Hematopoietic multipotent progenitor cell treated with erythropoietin and hydrocortisone succinate and interleukin-3 and kit ligand, for 8 days (in vitro differentiated cells): ENCODE results near the gene PIGX.

Experiments used
- DNase-seq: peaks from one replicate; pipeline ENCODE4 v3.0.0-alpha.2; 2015

The PIGX gene

DNA sequence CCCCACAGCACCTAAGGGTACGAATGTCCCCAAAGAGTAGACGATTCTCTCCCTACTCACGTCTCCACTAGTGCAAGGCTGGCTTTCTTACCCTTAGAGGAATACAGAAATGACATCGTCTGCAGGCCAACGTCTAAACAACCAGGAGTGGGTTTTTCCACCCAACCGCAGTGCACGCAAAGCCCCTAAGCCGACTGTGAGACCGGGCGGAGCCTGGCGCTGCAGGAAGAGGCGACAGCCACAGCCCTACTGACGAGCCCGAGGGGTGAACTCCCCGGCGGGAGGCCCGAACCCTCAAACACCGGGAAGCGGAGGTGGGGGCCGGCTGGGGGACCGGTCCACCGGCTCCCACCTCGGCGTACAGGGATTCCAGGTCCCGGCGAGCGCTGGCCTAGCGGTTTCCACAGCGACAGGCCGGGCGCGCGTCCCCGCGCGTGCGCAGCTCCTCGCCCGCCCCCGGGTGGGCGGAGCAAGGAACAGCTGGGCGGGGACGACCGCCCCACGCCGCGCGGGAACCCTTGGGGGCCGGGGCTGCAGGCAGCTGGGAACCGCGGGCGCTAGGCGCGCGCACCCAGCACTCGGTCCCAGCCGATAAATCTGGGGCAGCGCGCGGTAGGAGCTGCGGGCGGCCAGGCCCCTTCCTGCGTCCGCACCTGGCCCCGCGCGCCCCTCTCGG is at the start of gene PIGX, which contains the start of gene CEP19:
Gene PIGX, plus strand, starts transcription at position 540 of the 676 bp plus-strand sequence.
Gene CEP19, minus strand, starts transcription at position 413 of the 676 bp plus-strand sequence. CDS start 3,593 bp downstream, outside the sequence.
- peak; percentile 85 for DNase-seq

DNA sequence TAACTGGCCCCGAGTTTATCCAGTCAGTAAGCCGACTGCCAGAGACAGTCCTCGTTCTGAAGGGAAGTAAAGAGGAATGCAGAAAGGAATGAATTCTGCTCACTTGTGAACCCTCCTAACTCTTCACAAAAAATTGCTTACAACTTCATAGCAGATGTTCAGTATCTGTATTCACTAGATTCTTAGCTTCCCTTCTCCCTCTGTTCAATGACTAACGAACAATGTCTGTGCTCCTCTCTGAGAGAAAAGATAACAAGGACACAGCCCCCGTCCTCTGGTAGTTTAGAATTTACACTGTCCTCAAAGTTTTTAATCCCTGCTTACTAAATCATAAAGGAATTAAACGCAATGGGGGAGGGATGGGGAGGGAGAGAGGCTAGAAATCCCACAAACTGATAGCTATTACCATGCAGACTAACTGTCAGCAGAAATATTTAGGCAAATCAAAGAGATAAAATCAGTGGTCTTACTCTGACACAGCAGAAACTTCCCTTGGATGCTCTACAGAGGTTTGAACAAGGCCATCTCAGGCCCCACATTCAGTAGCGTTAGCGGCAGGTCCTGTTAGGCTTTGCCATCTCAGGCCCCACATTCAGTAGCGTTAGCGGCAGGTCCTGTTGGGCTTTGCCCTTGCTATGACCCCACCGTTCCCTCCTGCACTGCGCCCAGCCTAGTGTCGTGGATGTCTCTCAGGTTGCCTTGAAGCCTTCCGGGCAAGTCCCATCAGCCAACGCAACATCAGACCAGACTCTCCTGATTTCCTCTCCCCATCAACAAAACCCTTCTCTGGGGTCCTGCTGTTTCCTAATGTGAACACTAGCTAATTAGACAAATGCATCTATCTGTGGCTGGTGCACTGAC is 49.2 kb upstream of the PIGX start:
- peak; percentile 65 for DNase-seq

DNA sequence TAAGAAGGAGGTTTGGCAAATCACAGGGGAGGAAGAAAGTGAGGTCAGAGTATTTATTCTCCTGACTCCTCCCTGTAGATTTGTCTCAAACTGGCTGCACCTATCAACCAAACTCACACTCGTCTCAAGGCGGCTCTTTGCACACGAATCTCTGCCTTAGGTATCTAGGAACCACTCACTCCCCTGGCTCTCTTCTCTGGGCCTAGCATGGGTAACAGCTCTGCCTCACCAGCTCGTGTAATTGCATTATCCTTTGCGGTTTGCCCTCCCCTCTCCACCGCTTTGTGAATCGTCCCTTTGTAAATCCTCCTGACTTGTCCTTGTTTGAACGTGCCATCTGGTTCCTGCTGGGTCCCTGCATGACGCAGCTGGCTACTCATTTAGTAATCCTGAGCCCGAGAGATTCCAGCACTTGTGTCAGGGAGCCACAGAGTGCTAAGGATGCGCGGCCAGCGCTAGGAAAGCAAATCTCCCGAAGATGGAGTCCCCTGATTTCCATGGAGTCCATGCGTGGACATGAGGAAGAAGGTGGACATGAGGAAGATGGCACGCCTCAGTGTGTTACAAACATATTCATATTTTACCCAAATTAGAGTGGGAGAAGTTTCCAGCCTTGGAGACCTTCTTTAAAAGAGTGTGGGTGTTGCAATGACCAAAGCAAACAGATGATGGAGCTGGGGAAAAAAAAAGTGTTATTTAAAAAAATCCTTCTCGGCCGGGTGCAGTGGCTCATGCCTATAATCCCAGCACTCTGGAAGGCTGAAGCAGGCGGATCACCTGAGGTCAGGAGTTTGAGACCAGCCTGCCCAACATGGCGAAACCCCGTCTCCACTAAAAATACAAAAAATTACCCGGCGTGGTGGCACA is 45.9 kb upstream of the PIGX start:
- no peak for DNase-seq

DNA sequence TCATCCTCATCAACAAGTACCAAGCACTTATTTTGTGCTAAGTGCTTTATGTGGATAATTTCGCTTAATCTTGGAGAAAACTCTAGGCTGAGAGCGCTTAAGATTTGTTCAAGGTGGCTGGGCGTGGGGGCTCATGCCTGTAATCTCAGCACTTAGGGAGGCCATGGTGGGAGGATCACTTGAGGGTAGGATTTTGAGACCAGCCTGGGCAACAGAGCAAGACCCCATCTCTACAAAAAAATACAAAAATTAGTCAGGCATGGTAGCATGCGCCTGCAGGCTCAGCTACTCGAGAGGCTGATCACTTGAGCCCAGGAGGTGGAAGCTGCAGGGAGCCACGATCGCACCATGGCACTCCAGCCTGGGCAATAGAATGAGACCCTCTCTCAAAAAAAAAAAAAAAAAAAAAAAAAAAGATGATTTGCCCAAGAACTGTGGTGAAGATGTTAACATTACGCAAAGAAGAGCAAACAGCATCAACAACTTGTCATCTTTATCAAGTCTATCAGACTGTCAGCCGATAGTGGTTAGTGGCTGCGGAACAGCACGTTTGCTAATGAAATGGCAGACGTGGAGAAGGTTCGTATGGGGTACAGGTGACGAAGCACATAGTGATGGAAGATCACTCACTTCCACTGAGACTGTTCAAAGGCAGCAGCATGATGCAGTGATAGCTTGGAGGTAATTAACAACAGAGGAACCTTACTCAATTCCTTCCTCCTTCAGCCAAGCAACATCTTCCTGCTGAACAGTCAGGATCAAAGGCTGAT is 44.9 kb upstream of the PIGX start:
- no peak for DNase-seq

DNA sequence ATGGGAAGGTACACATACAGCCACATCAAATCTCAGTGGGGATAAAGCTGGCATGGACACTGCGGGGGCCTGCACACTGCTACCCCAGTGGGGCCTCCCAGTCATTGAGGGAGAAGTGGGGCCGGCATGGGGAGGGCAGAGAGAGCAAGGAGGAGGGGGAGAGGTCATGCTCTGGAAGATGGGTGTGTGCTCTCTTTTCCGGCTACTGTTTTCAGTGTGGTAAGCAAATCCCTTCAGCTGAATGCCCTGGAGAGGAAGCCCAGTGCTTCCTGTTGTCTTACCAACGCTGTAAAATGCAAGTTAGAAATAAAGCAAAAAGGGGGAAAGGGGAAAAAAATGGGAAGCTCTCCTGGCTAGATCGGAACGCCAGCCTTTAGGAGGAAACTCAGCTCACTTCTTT is 41.8 kb upstream of the PIGX start:
- no peak for DNase-seq

DNA sequence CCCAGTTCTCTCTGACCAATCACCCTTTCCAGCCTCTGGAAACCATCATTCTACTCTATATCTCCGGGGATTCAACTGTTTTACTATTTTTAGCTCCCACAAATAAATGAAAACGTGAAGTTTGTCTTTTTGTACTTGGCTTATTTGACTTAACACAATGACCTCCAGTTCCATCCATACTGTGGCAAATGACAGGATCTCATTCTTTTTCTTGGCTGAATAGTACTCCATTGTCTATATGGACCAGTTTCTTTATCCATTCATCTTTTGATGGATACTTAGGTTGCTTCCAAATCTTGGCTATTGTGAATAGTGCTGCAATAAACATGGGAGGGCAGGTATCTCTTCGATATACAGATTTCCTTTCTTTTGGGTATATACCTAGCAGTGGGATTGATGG is 38.5 kb upstream of the PIGX start:
- no peak for DNase-seq

DNA sequence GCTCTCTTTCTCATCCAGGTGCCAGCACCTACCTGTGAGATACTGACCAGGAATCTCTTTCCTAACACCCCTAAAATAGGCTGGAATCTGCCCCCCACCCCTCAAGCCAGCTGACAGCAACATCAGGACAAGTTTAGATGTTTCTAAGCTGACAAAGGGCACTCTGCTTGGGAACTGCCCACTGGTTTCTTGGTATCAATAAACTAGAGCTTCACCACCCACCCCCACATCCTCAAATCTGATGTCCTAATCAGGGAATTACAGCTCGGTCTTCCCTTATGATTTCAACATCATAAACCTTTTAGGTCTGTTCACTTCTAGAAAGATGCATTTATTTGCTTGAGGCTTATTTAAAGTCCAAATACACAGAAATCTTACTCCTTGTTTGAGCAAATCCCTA is 34.8 kb upstream of the PIGX start:
- DNase-seq = no peak

DNA sequence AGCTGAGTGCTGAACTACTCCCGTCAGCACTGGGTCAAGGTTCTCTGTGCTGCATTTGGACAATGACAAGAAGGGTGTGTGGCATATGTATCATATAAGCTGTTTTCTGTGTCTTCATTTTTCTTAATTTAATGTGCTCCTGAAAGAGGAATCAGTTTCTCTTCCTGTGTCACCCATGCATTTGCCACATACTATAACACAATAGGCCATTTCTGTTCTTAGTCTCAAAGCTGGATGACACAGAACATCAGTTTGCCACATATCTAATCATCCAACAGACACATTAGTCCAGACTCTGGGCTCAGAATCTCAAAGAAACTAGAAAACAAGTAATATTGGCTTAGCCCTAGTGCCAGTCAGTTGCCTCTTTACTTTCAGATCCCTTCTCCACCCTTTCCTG is 34.2 kb upstream of the PIGX start:
- DNase-seq = no peak

DNA sequence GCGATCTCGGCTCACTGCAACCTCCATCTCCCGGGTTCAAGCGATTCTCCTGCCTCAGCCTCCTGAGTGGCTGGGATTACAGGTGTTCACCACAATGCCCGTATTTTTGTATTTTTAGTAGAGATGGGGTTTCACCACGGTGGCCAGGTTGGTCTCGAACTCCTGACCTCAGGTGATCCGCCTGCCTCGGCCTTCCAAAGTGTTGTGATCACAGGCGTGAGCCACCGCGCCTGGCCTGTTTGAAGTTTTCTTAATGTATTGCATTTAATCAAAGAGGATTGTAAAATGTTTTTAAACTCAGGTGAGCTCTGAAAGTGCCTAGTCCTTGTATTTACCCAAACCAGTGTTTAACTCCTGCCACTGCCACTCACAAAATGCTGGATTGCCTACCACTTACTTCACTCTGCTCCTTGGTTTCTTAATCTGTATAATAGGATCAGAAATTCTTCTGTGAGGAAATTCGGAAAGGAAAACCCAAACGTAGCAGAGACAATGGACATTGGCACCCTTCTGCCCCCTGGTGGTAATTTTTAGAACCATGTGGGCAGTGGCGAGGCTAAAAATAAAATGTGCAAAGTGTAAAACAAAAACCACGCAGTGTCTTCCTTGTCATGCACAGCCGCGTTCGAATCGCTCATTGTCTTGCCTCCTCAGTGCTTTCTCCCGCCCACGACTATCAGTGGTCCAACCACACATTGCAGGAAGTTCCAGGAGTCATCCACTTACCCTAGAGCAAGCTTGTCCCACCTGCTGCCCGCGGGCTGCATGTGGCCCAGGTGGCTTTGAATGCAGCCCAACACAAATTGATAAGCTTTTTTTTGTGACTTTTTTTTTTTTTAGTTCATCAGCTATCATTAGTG is 27.4 kb upstream of the PIGX start:
- peak; percentile 84 for DNase-seq

DNA sequence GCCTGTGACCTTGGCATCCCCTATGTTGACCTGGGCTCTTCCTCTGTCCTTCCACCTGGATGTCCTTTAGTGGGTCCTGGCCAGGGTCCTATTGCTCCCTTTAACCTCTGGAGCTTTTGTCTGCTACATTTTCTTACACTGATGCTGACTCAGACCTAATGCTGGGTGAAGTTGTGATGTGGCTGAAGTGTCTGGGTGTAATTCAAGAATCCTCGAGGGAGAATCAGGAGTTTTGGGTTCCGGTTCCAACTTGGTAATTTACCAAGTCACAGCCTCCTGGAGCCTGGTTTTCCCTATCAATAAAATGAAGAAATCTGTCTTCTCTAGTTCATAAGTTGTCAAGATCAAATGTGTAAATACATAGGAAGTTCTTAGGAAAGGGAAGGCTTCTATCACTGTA is 25.7 kb upstream of the PIGX start:
- DNase-seq = no peak

DNA sequence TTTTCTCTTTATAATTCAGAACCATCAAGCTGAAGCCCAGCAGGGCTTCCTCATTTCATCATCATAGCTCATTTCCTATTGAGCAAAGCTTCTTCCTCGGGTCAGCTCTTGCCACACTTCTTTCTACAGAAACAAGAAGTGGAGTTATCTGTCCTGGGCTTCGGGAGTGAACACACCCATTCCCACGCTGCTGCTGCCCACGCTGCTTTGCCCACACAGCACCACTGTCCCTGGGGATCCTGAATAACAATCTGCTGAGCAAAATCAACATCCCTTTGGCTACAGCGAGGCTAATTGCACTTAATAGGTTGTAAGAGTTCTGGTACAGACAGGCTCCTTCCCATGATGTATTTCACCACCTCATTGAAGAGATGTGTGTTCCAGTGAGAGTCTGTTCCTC is 23.8 kb upstream of the PIGX start:
- DNase-seq = peak; percentile 27

DNA sequence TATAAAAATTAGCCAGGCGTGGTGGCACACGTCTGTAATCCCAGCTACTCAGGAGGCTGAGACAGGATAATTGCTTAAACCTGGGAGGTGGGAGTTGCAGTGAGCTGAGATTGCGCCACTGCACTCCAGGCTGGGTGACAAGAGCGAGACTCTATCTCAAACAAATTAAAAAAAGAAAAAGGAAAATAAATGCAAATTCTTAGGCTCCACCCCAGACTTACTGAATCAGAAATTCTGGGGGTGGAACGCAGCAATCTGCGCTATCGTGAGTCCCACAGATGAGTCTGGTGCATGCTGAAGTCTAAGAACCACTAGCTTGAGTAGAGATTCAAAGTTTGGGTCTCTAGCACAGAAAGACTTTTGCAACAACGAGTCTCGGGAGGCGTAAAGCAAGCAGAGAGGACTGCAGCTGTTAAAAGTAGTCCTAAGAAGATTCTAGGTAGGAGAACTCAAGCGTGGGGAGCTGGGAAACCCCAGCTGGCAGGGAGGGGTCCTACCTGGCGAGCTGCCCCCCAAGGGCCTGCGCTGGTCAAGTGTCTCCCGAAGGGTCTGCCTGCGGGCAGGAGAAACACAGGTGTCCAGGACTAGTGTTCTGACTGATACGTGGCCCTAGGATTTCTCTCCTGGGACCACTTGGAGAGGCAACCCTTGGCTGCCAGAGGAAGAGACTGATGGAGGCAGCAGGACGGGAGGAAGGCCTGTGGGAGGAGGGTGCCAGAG is 22.1 kb upstream of the PIGX start:
- no peak for DNase-seq

DNA sequence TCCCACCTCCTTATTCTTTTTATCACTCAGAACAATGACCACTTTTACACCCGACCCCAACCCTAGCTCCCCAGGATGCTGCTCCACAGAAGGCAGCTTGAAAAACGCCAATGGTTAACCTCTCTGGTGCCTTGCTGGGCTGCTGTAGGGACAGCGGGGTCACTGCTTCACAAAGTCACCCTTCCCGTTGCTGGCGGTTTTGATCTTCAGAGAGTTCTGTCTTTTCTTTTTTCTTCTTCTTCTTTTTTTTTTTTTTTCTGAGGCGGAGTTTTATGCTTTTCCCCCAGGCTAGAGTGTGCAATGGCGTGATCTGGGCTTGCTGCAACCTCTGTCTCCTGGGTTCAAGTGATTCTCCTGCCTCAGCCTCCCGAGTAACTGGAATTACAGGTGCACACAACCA is 20.8 kb upstream of the PIGX start:
- DNase-seq = no peak

DNA sequence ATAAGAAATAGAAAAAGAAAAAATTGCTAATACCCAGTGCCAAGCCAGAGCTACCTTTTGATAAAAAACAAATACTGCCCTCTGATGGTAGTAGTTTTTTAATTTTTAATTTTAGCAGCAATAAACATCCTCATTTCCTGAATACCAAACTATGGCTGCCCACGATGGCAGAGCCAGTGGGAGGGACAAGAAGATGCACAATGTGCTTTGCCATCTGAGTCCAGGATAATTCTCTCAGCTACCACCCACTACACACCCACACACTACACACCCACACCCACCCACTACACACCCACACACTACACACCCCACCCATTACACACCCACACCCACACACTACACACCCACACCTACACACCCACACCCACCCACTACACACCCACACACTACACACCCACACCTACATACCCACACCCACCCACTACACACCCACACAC is 18.0 kb upstream of the PIGX start:
- peak; percentile 69 for DNase-seq

DNA sequence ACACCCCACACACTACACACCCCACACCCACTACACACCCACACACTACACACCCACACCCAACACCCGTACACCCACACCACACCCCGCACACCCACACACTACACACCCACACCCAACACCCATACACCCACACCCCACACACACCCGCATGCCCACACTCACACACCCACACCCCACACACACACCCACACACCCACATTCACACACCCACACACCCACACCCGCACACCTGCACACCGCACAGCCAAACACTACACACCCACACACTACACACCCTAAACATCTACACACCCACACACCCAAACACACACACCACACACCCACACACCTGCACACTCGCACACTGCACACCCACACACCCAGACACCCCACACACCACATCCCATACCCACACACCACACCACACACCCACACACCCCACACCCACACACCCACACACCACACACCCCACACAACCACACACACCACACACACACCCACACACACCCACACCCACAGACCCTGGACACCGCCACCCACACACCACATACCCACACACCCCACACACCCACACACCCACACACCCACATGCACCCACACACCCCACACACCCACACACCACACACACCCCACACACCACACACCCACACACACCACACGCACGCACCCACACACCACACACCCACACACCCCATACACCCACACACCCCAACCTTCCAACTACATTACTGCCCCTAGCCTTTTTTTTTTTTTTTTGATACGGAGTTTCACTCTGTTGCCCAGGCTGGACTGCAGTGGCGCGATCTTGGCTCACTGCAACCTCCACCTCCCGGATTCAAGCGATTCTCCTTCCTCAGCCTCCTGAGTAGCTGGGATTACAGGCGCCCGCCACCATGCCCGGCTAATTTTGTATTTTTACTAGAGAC is 17.0 kb upstream of the PIGX start:
- no peak for DNase-seq

DNA sequence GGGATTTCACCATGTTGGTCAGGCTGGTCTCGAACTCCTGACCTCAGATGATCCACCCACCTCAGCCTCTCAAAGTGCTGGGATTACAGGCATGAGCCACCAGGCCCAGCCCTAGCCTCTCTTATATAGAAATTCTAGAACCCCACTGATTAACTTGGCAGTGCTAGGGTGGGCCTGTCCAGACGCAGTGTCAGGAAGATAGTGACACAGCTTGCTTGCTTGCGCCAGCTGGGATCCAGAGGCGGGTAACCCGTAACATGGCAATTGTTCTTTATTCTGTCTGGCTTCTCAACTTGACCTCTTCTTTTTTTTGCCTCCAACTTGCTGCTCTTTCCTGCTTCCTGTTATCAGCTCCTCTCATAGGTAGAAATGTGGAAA is 16.3 kb upstream of the PIGX start:
- DNase-seq = no peak

DNA sequence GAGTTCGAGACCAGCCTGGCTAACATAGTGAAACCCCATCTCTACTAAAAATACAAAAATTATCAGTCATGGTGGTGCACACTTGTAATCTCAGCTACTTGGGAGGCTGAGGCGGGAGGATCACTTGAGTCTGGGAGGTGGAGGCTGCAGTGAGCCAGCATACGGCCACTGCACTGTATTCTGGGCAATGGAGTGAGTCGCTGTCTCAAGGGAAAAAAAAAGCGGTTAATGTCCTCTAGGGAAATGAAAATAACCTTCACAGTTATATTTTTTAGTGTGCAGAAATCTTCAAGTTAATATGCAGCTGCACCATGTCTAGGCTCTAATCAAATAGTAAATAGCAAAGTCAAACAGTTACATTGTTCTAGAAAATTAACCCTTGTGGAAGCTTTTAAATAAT is 14.9 kb upstream of the PIGX start:
- DNase-seq = no peak

DNA sequence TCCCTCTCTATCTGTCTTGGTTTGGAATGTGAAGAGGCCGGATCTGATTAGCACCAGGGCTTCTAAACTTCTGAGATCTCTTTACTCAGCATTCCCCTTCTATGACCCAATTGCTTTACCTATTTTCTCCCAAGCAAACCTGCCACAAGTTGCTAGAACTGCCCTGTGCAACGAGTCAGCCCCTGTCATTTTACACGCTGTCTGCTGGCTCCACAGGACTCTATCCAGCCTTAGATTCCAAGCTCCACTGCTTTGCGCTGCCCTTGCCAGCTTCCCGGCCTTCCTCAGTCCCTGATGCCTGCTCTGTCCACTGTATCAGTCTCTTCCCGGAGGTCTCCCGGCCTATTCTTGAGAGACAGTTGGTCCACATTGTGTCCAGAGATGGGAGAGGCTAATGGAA is 12.4 kb upstream of the PIGX start:
- DNase-seq = no peak

DNA sequence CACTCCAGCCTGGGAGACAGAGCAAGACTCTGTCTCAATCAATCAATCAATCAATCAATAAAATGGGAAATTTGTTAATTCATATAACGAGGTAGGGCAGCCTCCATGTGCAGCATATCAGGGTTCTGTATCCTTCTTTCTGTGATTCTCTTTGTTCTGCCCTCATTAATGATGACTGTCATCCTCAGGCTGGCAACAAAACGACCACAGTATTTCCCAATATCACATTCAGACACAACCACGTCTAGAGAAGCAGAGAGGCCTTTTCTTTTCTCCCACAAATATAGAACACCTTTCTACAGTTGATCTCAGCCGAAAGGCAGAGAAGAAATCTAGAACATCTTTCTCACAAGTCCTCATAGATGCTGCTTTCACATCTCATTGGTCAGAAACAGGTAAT is 11.4 kb upstream of the PIGX start:
- no peak for DNase-seq

DNA sequence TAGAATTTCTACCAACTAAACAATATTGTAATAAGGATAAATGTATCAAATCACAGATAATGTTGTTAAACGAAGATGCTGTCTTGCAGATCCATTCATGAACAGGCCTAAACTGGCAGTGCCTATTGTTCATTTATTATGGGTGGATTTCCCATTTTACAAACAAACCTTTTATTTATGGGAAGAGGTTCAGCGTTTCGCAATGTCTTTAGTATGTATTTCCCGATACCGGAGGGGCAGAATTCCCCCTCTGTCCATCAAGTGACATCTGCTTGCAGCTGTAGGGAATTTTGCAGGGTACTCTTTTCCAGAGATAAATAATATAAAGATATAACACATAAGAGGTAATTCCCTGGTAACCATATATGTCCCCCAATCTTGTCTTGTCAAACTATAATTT is 5.8 kb upstream of the PIGX start:
- DNase-seq = no peak
